Choroid plexus epithelial cell (primary cell): ENCODE results near the gene ATXN7.

ENCODE experiments used
- DNase-seq: peaks from one replicate; pipeline ENCODE4 v3.0.0-alpha.2; 2010; ENCODE audit warnings: low read depth
- H3K4me3 ChIP-seq: 2 replicates; pipeline ENCODE4 v1.5.1; 2011; ENCODE audit warnings: low read depth, mild to moderate bottlenecking, control low read depth, low read length, moderate library complexity
- CTCF ChIP-seq: conservative IDR thresholded peaks from 2 replicates; pipeline ENCODE4 v1.5.1; 2011; ENCODE audit warnings: low read depth, mild to moderate bottlenecking, control low read depth, inconsistent platforms, low read length, moderate library complexity

The ATXN7 gene

GRCh38 chr3:63933459-63933858 is 69.8 kb downstream of the ATXN7 start:
- H3K4me3 ChIP-seq: no peak overlapping the region
- DNase-seq: no peak
- no peak for TF ChIP-seq CTCF

DNA sequence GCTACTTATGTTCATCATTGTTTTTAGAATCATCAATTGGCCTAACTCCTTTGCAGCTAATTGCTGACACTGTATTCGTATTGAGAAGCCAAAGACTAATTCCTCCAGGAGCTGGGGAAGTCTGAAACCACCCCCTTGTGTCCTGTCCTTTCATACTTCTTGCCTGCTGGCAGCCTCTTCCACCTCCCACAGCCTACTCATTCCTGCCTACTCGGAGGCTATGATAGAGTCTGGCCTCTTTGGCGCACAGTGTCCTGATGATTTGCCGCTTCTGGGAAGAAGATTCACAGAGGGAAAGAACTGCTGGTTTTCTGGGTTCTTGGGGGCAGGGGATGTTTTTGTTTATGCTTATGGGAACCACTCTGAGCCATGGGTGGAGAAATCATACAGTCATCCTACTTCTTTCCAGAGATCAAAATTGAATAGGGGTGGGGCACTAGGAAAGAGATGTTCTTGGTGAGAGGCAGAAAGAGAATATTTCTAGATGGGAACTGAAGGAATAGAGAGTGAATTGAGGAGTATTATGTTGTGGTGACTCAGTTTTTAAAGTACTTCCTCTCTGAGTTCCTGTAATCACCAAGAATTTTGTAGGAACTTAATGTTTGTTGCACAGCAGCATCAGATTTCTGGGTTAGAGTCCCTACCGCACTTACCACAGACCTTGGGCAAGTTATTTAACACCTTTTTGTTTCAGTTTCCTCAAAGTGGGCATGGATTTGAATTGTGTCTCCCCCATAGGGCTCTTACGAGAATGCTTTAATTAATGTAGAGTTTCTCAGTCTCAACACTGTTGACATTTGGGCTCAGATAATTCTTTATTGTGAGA is 70.6 kb downstream of the ATXN7 start:
- DNase-seq: peak; percentile 32
- no peak overlapping the region for H3K4me3 ChIP-seq
- TF ChIP-seq CTCF: no peak

DNA sequence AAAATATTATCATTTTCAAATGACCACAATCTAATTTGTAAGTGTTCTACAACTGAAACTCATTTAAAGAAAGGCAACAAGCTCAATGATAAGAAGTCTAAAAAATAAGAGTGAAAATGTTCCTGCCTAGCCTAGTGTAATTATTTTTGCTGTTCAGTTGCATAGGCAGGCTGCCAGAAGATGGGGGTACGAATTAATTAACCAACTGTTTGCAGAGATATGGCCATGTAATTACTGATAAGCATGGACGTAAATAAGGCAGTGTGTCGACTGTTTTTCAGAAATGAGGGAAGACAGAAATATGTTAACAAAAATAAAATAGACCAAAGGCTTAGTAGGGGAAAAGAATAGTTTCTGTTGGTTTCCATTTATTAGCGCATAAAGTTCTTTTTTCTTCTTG is 73.3 kb downstream of the ATXN7 start:
- no peak for DNase-seq
- no peak overlapping the region for H3K4me3 ChIP-seq
- TF ChIP-seq CTCF: no peak

GRCh38 chr3:63937661-63938651 is 74.3 kb downstream of the ATXN7 start:
- H3K4me3 ChIP-seq: no peak overlapping the region
- DNase-seq: no peak
- TF ChIP-seq CTCF: no peak

GRCh38 chr3:63940389-63940757 is 76.7 kb downstream of the ATXN7 start:
- no peak for TF ChIP-seq CTCF
- H3K4me3 ChIP-seq: no peak overlapping the region
- DNase-seq: peak; percentile 80

- H3K4me3 ChIP-seq: no peak overlapping the region
- TF ChIP-seq CTCF: no peak
- no peak for DNase-seq
Measured at GRCh38 chr3:63942528-63942927, 78.9 kb downstream of the ATXN7 start.
